Esophagus muscularis mucosa (tissue), 4 donors: ENCODE measurements around the gene MBOAT1. TPM values are rescaled to one million over a fixed set of nuclear protein-coding genes. Genes with fewer than 3 reads are reported as not detected.

ENCODE experiments used
- DNase-seq: peaks from one replicate; pipeline ENCODE4 v3.0.0-alpha.2; 2017; ENCODE audit errors: extremely low spot score
- H3K27ac ChIP-seq, 4 donors: fragments of 200-600 bp; sonication (generic); replicated peaks in 1 of 4; 1 replicate in 3 of 4; 2 replicates in 1 of 4; pipeline ENCODE4 v1.5.1; 2016 to 2019; ENCODE audit warnings: mild to moderate bottlenecking in 1 of 4
- H3K27me3 ChIP-seq, 4 donors: fragments of 200-600 bp; sonication (generic); one replicate each; pipeline versions ENCODE4 v1.5.1 to v1.6.0; 2016 to 2019
- H3K36me3 ChIP-seq, 4 donors: fragments of 200-600 bp; sonication (generic); one replicate each; pipeline ENCODE4 v1.5.1; 2016 to 2019
- H3K4me1 ChIP-seq, 4 donors: fragments of 200-600 bp; sonication (generic); one replicate each; pipeline ENCODE4 v1.5.1; 2016 to 2019
- H3K4me3 ChIP-seq, 4 donors: fragments of 200-600 bp; sonication (generic); 1 replicate in 2 of 4; 2 replicates in 2 of 4; pipeline ENCODE4 v1.5.1; 2016 to 2019; ENCODE audit warnings: mild to moderate bottlenecking in 4 of 4, moderate library complexity in 1 of 4
- H3K9me3 ChIP-seq, 4 donors: fragments of 200-600 bp; sonication (generic); 1 replicate in 3 of 4; 2 replicates in 1 of 4; pipeline ENCODE4 v1.5.1; 2016 to 2019
- CTCF ChIP-seq, 3 experiments: fragments of 200-600 bp in 2 of 3; fragments of 450-650 bp in 1 of 3; sonication (generic) in 2 of 3; IDR thresholded peaks; one replicate each; pipeline ENCODE4 v1.5.1; 2017 to 2019; ENCODE audit warnings: antibody characterized with exemption in 3 of 3, mild to moderate bottlenecking in 2 of 3, moderate library complexity in 1 of 3
- EP300 ChIP-seq: sonication (generic); formaldehyde crosslinking; IDR thresholded peaks from one replicate; pipeline ENCODE4 v1.6.1; 2017; ENCODE audit warnings: antibody characterized with exemption
- POLR2A ChIP-seq: fragments of 450-650 bp; IDR thresholded peaks from one replicate; pipeline ENCODE4 v1.6.1; 2017; ENCODE audit warnings: antibody characterized with exemption, moderate library complexity, mild to moderate bottlenecking, low read depth
- POLR2AphosphoS5 ChIP-seq, 2 donors: sonication (generic); formaldehyde crosslinking; IDR thresholded peaks; one replicate each; pipeline ENCODE4 v1.6.1; 2017; ENCODE audit warnings: antibody characterized with exemption in 2 of 2
- WGBS: methylation state at CpG from one replicate; pipeline ENCODE4 v1.1.5; 2018; 5-methylcytosine and 5-hydroxymethylcytosine counted together
- intact Hi-C: fragments of 100-400 bp; cut with DNase I; formaldehyde crosslinking; loops from one replicate; pipeline ENCODE4 v1.15.1; 2023
- total RNA-seq, 4 donors: library from RNA; depleted of rRNA; stranded (reverse); fragments of >200 nt; gene quantifications; one replicate each; pipeline versions ENCODE4 v1.1.0 to v1.2.1, GENCODE V29; 2016

MBOAT1 gene
- total RNA-seq, 4 donors from 2014 or later = 4.3 to 5.6 (median 4.7) TPM

- intact Hi-C loops = no loop called here
- Histone ChIP-seq H3K9me3 (no peaks in the 10 kb centered on the region), H3K36me3 (peaks cover 0 to 5% (median 0%) of the 10 kb centered on the region in 4 donors), H3K27ac (no peak overlapping the region), H3K4me1 (peaks cover 0 to 25% (median 11%) of the 10 kb centered on the region in 4 donors), H3K27me3 (no peaks in the 10 kb centered on the region), H3K4me3 (no peak overlapping the region)
- TF ChIP-seq CTCF (IDR thresholded peaks at IDR 0.05) (no peak), POLR2A (no peak), POLR2AphosphoS5 (IDR thresholded peaks at IDR 0.05) (no peak), EP300 (no peak)
- DNase-seq = no peak
- 68% methylated on average over 2 of the region's 2 CpGs for WGBS
These were observed 49.8 kb downstream of the MBOAT1 start for GRCh38 chr6:20162515-20162914.

- peak overlapping the region in 3 of 4 donors; percentile 12 to 29 (median 17) for H3K27ac ChIP-seq
- WGBS = 81% methylated on average over 9 of the region's 9 CpGs
These were observed 51.6 kb downstream of the MBOAT1 start for GRCh38 chr6:20160541-20161283.

GRCh38 chr6:20159781-20160540, 52.3 kb downstream of the MBOAT1 start:
- no peak for DNase-seq
- TF ChIP-seq EP300 = no peak
- no peak for TF ChIP-seq POLR2AphosphoS5 (IDR thresholded peaks at IDR 0.05)
- no peak for TF ChIP-seq POLR2A
- no peak for TF ChIP-seq CTCF (IDR thresholded peaks at IDR 0.05)
- intact Hi-C loops = no loop called here
- Histone ChIP-seq H3K4me1 (peaks cover 0 to 25% (median 11%) of the 10 kb centered on the region in 4 donors), H3K36me3 (no peaks in the 10 kb centered on the region), H3K9me3 (no peaks in the 10 kb centered on the region), H3K4me3 (no peak overlapping the region), H3K27ac (peak overlapping the region in 3 of 4 donors; percentile 12 to 29 (median 17)), H3K27me3 (no peaks in the 10 kb centered on the region)
- WGBS = 60% methylated on average over 5 of the region's 5 CpGs

More at GRCh38 chr6:20160541-20161283, 51.6 kb downstream of the MBOAT1 start:
- TF ChIP-seq CTCF (IDR thresholded peaks at IDR 0.05) (no peak), POLR2AphosphoS5 (IDR thresholded peaks at IDR 0.05) (no peak), EP300 (no peak), POLR2A (no peak)
- Histone ChIP-seq H3K36me3 (no peaks in the 10 kb centered on the region), H3K27me3 (no peaks in the 10 kb centered on the region), H3K4me3 (no peak overlapping the region), H3K9me3 (no peaks in the 10 kb centered on the region), H3K4me1 (peaks cover 0 to 25% (median 11%) of the 10 kb centered on the region in 4 donors)
- intact Hi-C loops = no loop called here
- DNase-seq = no peak

- DNase-seq = no peak
- WGBS = 75% methylated on average over 4 of the region's 4 CpGs
- Histone ChIP-seq H3K27ac (no peak overlapping the region), H3K9me3 (no peaks in the 10 kb centered on the region), H3K4me1 (peaks cover 0 to 25% (median 11%) of the 10 kb centered on the region in 4 donors), H3K36me3 (no peaks in the 10 kb centered on the region), H3K27me3 (no peaks in the 10 kb centered on the region), H3K4me3 (no peak overlapping the region)
- TF ChIP-seq POLR2AphosphoS5 (IDR thresholded peaks at IDR 0.05) (no peak), POLR2A (no peak), CTCF (IDR thresholded peaks at IDR 0.05) (no peak), EP300 (no peak)
- intact Hi-C loops = no loop called here
These were observed 53.2 kb downstream of the MBOAT1 start for GRCh38 chr6:20159098-20159497.
